WTC11 (cell line): ENCODE data around the gene DYNLT3.

Experiments used
- FOXJ3 ChIP-seq: sonication (generic); formaldehyde crosslinking; IDR thresholded peaks from 2 replicates; pipeline ENCODE4 v1.9.0; 2021; ENCODE audit warnings: missing genetic modification reagents, mild to moderate bottlenecking, borderline replicate concordance
- SP1 ChIP-seq: sonication (generic); formaldehyde crosslinking; conservative IDR thresholded peaks from 2 replicates; pipeline ENCODE4 v1.8.1; 2022; ENCODE audit warnings: missing genetic modification reagents
- TF ChIP-seq, protein P1 (sequence below): fragments of 200-600 bp; IDR thresholded peaks from 2 replicates; pipeline ENCODE4 v1.8.0; 2022; ENCODE audit warnings: antibody characterized with exemption

- TF ChIP-seq, protein P1, sequence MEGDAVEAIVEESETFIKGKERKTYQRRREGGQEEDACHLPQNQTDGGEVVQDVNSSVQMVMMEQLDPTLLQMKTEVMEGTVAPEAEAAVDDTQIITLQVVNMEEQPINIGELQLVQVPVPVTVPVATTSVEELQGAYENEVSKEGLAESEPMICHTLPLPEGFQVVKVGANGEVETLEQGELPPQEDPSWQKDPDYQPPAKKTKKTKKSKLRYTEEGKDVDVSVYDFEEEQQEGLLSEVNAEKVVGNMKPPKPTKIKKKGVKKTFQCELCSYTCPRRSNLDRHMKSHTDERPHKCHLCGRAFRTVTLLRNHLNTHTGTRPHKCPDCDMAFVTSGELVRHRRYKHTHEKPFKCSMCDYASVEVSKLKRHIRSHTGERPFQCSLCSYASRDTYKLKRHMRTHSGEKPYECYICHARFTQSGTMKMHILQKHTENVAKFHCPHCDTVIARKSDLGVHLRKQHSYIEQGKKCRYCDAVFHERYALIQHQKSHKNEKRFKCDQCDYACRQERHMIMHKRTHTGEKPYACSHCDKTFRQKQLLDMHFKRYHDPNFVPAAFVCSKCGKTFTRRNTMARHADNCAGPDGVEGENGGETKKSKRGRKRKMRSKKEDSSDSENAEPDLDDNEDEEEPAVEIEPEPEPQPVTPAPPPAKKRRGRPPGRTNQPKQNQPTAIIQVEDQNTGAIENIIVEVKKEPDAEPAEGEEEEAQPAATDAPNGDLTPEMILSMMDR: no peak
- no peak for TF ChIP-seq SP1
- TF ChIP-seq FOXJ3 (CRISPR knock-in tag): no peak
Observed at GRCh38 chrX:37809970-37810369, 37.4 kb downstream of the DYNLT3 start.
